ENCODE data around the gene CXCL3. TPM values are rescaled to one million over a fixed set of nuclear protein-coding genes. Genes with fewer than 3 reads are reported as not detected.

Gene CXCL3
- total RNA-seq, 2 donors from 2014 or later, result 1.4 to 4.8 TPM

DNA sequence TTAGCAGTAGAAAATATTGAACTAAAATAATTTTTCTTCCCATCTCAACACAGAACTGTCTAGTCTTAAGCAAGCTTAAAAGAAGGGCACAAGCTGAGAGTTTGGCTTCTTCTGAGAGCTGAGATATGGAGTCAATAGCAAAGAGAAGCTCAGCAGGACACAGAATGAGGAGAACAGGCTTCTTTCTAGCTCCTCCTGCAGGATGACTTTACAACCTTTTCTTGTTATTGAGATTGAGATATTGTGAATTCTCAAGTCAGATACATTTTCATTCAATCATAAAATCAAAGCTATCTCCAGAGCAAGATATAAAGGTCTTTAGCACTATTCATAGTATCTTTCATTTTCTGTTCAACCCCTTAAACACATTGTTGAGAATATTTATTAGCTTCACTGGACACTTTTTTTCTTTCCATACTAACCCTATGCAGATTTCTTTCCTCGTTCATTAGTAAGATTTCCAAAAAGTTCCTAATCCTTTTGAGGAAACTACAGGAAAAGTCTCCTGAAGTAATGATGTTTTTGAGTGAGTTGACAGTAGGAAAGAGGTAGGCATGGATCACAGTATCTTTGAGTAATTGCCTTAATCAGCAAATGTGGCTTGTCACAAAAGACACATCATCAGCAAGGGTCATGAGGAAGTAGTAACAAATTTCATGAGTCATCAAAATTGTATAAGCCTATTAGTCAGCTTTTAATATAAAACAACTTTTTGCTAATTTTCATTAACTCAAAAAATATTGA is 17.8 kb upstream of the CXCL3 start:
- intact Hi-C loops (cut with DNase I), result no loop called here

DNA sequence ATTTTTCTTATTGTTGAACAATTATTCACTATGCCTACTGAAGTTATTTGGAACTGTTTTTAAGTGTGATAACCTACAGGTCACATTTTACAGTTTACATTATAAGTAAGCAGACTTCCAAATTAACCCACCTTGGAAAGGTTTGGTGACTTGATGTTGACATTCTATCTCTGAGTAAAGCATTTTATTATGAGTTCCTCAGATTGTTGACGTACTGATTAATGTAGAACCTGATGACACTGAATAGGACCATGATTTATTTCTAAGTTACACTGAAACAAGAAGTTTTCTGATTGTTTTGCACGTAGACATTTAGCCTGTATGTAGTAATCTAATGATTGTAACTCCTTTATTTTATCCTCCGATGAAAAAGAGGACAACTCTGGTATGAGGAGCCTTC is 17.0 kb upstream of the CXCL3 start:
- H3K4me3 ChIP-seq, result no peak overlapping the region
- WGBS, result 56% methylated on average over 3 of the region's 3 CpGs
- no peaks in the 10 kb centered on the region for H3K9me3 ChIP-seq
- no peaks in the 10 kb centered on the region for H3K36me3 ChIP-seq
- H3K27ac ChIP-seq, result no peak overlapping the region
- no peaks in the 10 kb centered on the region for H3K27me3 ChIP-seq (replicated peaks; ENCODE audit: insufficient read depth)
- TF ChIP-seq POLR2A (IDR thresholded peaks at IDR 0.05), result no peak
- TF ChIP-seq, protein P1, sequence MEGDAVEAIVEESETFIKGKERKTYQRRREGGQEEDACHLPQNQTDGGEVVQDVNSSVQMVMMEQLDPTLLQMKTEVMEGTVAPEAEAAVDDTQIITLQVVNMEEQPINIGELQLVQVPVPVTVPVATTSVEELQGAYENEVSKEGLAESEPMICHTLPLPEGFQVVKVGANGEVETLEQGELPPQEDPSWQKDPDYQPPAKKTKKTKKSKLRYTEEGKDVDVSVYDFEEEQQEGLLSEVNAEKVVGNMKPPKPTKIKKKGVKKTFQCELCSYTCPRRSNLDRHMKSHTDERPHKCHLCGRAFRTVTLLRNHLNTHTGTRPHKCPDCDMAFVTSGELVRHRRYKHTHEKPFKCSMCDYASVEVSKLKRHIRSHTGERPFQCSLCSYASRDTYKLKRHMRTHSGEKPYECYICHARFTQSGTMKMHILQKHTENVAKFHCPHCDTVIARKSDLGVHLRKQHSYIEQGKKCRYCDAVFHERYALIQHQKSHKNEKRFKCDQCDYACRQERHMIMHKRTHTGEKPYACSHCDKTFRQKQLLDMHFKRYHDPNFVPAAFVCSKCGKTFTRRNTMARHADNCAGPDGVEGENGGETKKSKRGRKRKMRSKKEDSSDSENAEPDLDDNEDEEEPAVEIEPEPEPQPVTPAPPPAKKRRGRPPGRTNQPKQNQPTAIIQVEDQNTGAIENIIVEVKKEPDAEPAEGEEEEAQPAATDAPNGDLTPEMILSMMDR (IDR thresholded peaks at IDR 0.05), result no peak
- TF ChIP-seq POLR2AphosphoS5 (IDR thresholded peaks at IDR 0.05), result no peak
- intact Hi-C loops (cut with DNase I), result no loop called here
- no peak for DNase-seq (ENCODE audit: low spot score)
- no peaks in the 10 kb centered on the region for H3K4me1 ChIP-seq (replicated peaks)

More for the DNA sequence above, 17.8 kb upstream of the CXCL3 start:
- TF ChIP-seq POLR2A (IDR thresholded peaks at IDR 0.05) (no peak), POLR2AphosphoS5 (IDR thresholded peaks at IDR 0.05) (no peak)
- TF ChIP-seq, protein P1 (IDR thresholded peaks at IDR 0.05), result no peak
- DNase-seq (ENCODE audit: low spot score), result no peak
- no peaks in the 10 kb centered on the region for H3K4me1 ChIP-seq (replicated peaks)
- no peaks in the 10 kb centered on the region for H3K27me3 ChIP-seq (replicated peaks; ENCODE audit: insufficient read depth)
- H3K4me3 ChIP-seq, result no peak overlapping the region
- H3K9me3 ChIP-seq, result no peaks in the 10 kb centered on the region
- H3K36me3 ChIP-seq, result no peaks in the 10 kb centered on the region
- no peak overlapping the region for H3K27ac ChIP-seq
- 95% methylated on average over 1 of the region's 1 CpG for WGBS

DNA sequence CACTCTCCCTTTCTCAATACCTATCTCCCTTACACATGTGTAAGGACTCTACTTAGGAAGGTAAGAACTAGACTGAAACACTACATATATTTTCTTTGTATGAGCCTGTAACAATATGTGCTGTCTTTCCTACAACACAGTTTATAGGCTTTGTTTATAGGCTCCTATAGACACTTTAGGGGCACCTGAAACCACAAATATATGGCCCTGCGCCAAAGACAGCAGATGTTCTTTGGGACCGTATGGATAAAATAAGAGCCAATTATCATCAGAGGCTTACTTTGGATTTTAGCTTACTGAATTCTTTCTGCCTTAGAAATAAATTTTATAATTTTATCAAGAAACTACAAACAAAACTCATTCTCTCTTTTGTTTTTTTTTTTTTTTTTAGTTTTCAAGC is 16.6 kb upstream of the CXCL3 start:
- no peak for TF ChIP-seq POLR2A (IDR thresholded peaks at IDR 0.05)
- TF ChIP-seq, protein P1 (IDR thresholded peaks at IDR 0.05), result no peak
- TF ChIP-seq POLR2AphosphoS5 (IDR thresholded peaks at IDR 0.05), result no peak
- Histone ChIP-seq H3K4me1 (replicated peaks) (no peaks in the 10 kb centered on the region), H3K27ac (no peak overlapping the region), H3K9me3 (no peaks in the 10 kb centered on the region), H3K4me3 (no peak overlapping the region), H3K36me3 (no peaks in the 10 kb centered on the region), H3K27me3 (replicated peaks; ENCODE audit: insufficient read depth) (no peaks in the 10 kb centered on the region)
- 42% methylated on average over 2 of the region's 2 CpGs for WGBS
- intact Hi-C loops (cut with DNase I), result no loop called here
- DNase-seq (ENCODE audit: low spot score), result no peak

DNA sequence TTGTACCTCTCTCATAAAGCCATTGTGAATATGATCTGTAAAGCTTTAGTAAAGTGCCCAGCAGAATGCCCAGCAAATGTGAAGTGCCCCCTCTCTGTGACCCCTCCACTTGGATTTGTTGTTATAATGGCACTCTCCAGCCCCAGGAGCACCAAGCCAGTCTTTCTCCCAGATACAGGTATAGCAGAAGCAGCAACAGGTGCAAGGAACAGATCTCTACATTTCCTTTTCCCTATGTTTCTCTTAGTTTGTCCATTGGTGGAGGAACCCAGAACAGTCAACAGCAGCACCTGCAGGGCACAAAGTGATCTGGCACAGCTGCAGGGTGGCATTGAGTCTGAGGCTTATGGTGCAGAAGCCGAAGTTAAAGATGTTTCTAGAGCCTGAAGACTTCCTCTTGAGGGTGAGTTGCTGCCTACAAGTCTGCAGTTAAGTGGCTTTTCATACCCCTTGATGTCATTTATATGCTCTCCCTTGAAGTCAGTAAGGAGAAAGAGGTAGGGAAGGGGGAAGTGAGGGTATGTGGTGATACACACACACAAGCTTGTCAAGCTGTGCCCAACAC is 16.1 kb upstream of the CXCL3 start:
- DNase-seq (ENCODE audit: low spot score), result no peak
- WGBS, result 68% methylated on average over 1 of the region's 1 CpG
- TF ChIP-seq, protein P1 (IDR thresholded peaks at IDR 0.05), result no peak
- no peak for TF ChIP-seq POLR2AphosphoS5 (IDR thresholded peaks at IDR 0.05)
- no peak for TF ChIP-seq POLR2A (IDR thresholded peaks at IDR 0.05)

DNA sequence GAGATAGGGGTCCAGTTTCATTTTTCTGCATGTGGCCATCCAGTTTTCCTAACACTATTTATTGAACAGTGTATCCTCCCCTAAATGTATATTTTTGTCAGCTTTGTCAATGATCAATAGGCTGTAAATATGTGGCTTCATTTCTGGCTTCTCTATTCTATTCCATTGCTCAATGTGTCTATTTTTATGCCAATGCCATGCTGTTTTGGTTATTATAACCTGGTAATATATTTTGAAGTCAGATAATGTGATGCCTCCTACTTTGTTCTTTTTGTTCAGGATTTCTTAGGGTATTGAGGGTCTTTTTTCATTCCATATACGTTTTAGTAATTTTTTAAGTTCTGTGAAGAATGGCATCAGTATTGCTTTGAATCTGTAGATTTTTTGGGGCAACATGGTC is 8.7 kb upstream of the CXCL3 start:
- Histone ChIP-seq H3K4me3 (no peak overlapping the region), H3K9me3 (no peaks in the 10 kb centered on the region), H3K27me3 (replicated peaks; ENCODE audit: insufficient read depth) (no peaks in the 10 kb centered on the region), H3K4me1 (replicated peaks) (no peaks in the 10 kb centered on the region), H3K36me3 (no peaks in the 10 kb centered on the region), H3K27ac (no peak overlapping the region)
- DNase-seq (ENCODE audit: low spot score), result no peak
- TF ChIP-seq POLR2AphosphoS5 (IDR thresholded peaks at IDR 0.05) (no peak), POLR2A (IDR thresholded peaks at IDR 0.05) (no peak)
- TF ChIP-seq, protein P1 (IDR thresholded peaks at IDR 0.05), result no peak
- WGBS, result 78% methylated on average over 1 of the region's 1 CpG
- intact Hi-C loops (cut with DNase I), result no loop called here

More for the DNA sequence above, 16.1 kb upstream of the CXCL3 start:
- intact Hi-C loops (cut with DNase I), result no loop called here
- no peaks in the 10 kb centered on the region for H3K36me3 ChIP-seq
- no peak overlapping the region for H3K4me3 ChIP-seq
- H3K27ac ChIP-seq, result no peak overlapping the region
- no peaks in the 10 kb centered on the region for H3K9me3 ChIP-seq
- H3K27me3 ChIP-seq (replicated peaks; ENCODE audit: insufficient read depth), result no peaks in the 10 kb centered on the region
- H3K4me1 ChIP-seq (replicated peaks), result no peaks in the 10 kb centered on the region
